Mucosa of rectum (tissue), 2 donors: ENCODE measurements around the gene CLMN.

Source experiments
- H3K27ac ChIP-seq, 2 donors: one replicate each; pipeline ENCODE4 v1.7.0; 2013; ENCODE audit warnings: inconsistent platforms in 2 of 2, low read depth in 2 of 2, low read length in 2 of 2
- H3K27me3 ChIP-seq, 2 donors: one replicate each; pipeline ENCODE4 v1.7.0; 2013; ENCODE audit warnings: low read length in 2 of 2; ENCODE audit not compliant: control insufficient read depth in 2 of 2, insufficient read depth in 2 of 2
- H3K36me3 ChIP-seq, 2 donors: one replicate each; pipeline ENCODE4 v1.7.0; 2013; ENCODE audit warnings: low read length in 2 of 2; ENCODE audit not compliant: control insufficient read depth in 2 of 2, insufficient read depth in 2 of 2
- H3K4me1 ChIP-seq, 2 donors: one replicate each; pipeline ENCODE4 v1.7.0; 2013; ENCODE audit warnings: low read length in 2 of 2, mild to moderate bottlenecking in 1 of 2; ENCODE audit not compliant: control insufficient read depth in 2 of 2, insufficient read depth in 2 of 2
- H3K4me3 ChIP-seq, 2 donors: one replicate each; pipeline ENCODE4 v1.7.0; 2013; ENCODE audit warnings: low read length in 2 of 2
- H3K9ac ChIP-seq, 2 donors: one replicate each; pipeline ENCODE4 v1.7.0; 2013; ENCODE audit warnings: low read length in 2 of 2, low read depth in 1 of 2, mild to moderate bottlenecking in 1 of 2
- H3K9me3 ChIP-seq, 2 donors: one replicate each; pipeline ENCODE4 v1.7.0; 2013; ENCODE audit warnings: low read length in 2 of 2; ENCODE audit not compliant: control insufficient read depth in 2 of 2
- donor health status: healthy.
- donor health status: Normal muscosa, but diverticular disease.

CLMN gene

GRCh38 chr14:95248432-95248831, 71.3 kb downstream of the CLMN start:
- Histone ChIP-seq H3K9ac (peak overlapping the region in 1 of 2 donors; percentile 37), H3K36me3 (no peaks in the 10 kb centered on the region), H3K27me3 (no peaks in the 10 kb centered on the region), H3K9me3 (no peaks in the 10 kb centered on the region), H3K4me3 (no peak overlapping the region), H3K4me1 (peaks cover 14 to 34% of the 10 kb centered on the region in 2 donors), H3K27ac (peak overlapping the region; percentile 25 to 85)

- Histone ChIP-seq H3K9ac (no peak overlapping the region), H3K9me3 (no peaks in the 10 kb centered on the region), H3K4me1 (peaks cover 14 to 19% of the 10 kb centered on the region in 2 donors), H3K36me3 (no peaks in the 10 kb centered on the region), H3K4me3 (no peak overlapping the region), H3K27ac (no peak overlapping the region), H3K27me3 (no peaks in the 10 kb centered on the region)
Observed at GRCh38 chr14:95246870-95247269, 72.8 kb downstream of the CLMN start.

GRCh38 chr14:95245334-95245733, 74.4 kb downstream of the CLMN start:
- Histone ChIP-seq H3K4me3 (no peak overlapping the region), H3K27ac (no peak overlapping the region), H3K36me3 (peaks cover 0 to under 1% of the 10 kb centered on the region in 2 donors), H3K4me1 (peaks cover 14 to 16% of the 10 kb centered on the region in 2 donors), H3K27me3 (no peaks in the 10 kb centered on the region), H3K9ac (no peak overlapping the region), H3K9me3 (no peaks in the 10 kb centered on the region)

- Histone ChIP-seq H3K27me3 (no peaks in the 10 kb centered on the region), H3K36me3 (peaks cover 0 to 6% of the 10 kb centered on the region in 2 donors), H3K9ac (no peak overlapping the region), H3K4me1 (peaks cover 7 to 9% of the 10 kb centered on the region in 2 donors), H3K4me3 (no peak overlapping the region), H3K27ac (no peak overlapping the region), H3K9me3 (no peaks in the 10 kb centered on the region)
Observed at GRCh38 chr14:95244587-95244986, 75.1 kb downstream of the CLMN start.

GRCh38 chr14:95242870-95243269, 76.8 kb downstream of the CLMN start:
- no peak overlapping the region for H3K9ac ChIP-seq
- no peaks in the 10 kb centered on the region for H3K27me3 ChIP-seq
- no peak overlapping the region for H3K4me3 ChIP-seq
- no peak overlapping the region for H3K27ac ChIP-seq
- peaks cover 0 to 3% of the 10 kb centered on the region in 2 donors for H3K4me1 ChIP-seq
- H3K36me3 ChIP-seq = peaks cover 0 to 6% of the 10 kb centered on the region in 2 donors
- H3K9me3 ChIP-seq = no peaks in the 10 kb centered on the region

GRCh38 chr14:95240859-95241813, 78.6 kb downstream of the CLMN start:
- Histone ChIP-seq H3K36me3 (peaks cover 0 to 6% of the 10 kb centered on the region in 2 donors), H3K4me1 (peaks cover 17 to 18% of the 10 kb centered on the region in 2 donors), H3K27ac (no peak overlapping the region), H3K9ac (no peak overlapping the region), H3K4me3 (no peak overlapping the region), H3K9me3 (no peaks in the 10 kb centered on the region), H3K27me3 (no peaks in the 10 kb centered on the region)

GRCh38 chr14:95238487-95239298, 81.0 kb downstream of the CLMN start:
- Histone ChIP-seq H3K4me1 (peaks cover 36 to 40% of the 10 kb centered on the region in 2 donors), H3K36me3 (peaks cover 0 to 6% of the 10 kb centered on the region in 2 donors), H3K27me3 (no peaks in the 10 kb centered on the region), H3K9me3 (no peaks in the 10 kb centered on the region), H3K4me3 (no peak overlapping the region), H3K27ac (no peak overlapping the region), H3K9ac (no peak overlapping the region)

- Histone ChIP-seq H3K27ac (no peak overlapping the region), H3K4me1 (peaks cover 43 to 47% of the 10 kb centered on the region in 2 donors), H3K36me3 (peaks cover 0 to 6% of the 10 kb centered on the region in 2 donors), H3K9me3 (no peaks in the 10 kb centered on the region), H3K9ac (no peak overlapping the region), H3K27me3 (peaks cover 0 to 2% of the 10 kb centered on the region in 2 donors), H3K4me3 (no peak overlapping the region)
Observed at GRCh38 chr14:95237958-95238340, 81.8 kb downstream of the CLMN start.

GRCh38 chr14:95237121-95237957, 82.4 kb downstream of the CLMN start:
- peaks cover 0 to 6% of the 10 kb centered on the region in 2 donors for H3K36me3 ChIP-seq
- H3K27me3 ChIP-seq = peaks cover 0 to 2% of the 10 kb centered on the region in 2 donors
- H3K9ac ChIP-seq = peak overlapping the region in 1 of 2 donors; percentile 14
- H3K4me3 ChIP-seq = no peak overlapping the region
- no peaks in the 10 kb centered on the region for H3K9me3 ChIP-seq
- H3K4me1 ChIP-seq = peaks cover 49 to 53% of the 10 kb centered on the region in 2 donors
- peak overlapping the region; percentile 17 to 56 for H3K27ac ChIP-seq
